ENCODE measurements around the gene ST3GAL3. TPM values are rescaled to one million over a fixed set of nuclear protein-coding genes. Genes with fewer than 3 reads are reported as not detected.

ST3GAL3 gene
- total RNA-seq, 1 donor = 10.8 TPM

DNA sequence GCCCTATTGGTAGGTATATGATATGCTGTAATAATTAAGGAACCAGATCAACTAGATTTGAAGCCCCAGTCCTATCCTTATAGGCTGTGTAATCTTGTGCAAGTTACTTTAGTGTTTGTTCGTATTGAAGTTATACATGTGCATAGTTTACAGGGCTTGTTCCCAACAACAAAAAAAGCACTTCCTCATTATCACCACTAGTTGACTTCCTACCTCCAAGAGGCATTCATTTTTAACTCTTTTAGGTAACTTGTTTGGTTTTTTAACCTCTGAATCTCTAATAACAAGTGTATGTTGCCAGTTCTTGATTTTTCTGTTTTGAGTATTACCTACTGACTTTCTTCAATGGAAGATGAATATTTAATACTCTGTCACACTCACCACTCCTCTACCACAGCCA, 71.9 kb downstream of the ST3GAL3 start:
- peaks cover 41% of the 10 kb centered on the region for H3K4me1 ChIP-seq (ENCODE audit: insufficient read depth, low read length)
- no peak overlapping the region for H3K4me3 ChIP-seq (ENCODE audit: low read length)
- no peaks in the 10 kb centered on the region for H3K27me3 ChIP-seq (ENCODE audit: insufficient read depth, low read length)
- H3K9me3 ChIP-seq (ENCODE audit: low read depth, low read length) = peaks cover 11% of the 10 kb centered on the region

DNA sequence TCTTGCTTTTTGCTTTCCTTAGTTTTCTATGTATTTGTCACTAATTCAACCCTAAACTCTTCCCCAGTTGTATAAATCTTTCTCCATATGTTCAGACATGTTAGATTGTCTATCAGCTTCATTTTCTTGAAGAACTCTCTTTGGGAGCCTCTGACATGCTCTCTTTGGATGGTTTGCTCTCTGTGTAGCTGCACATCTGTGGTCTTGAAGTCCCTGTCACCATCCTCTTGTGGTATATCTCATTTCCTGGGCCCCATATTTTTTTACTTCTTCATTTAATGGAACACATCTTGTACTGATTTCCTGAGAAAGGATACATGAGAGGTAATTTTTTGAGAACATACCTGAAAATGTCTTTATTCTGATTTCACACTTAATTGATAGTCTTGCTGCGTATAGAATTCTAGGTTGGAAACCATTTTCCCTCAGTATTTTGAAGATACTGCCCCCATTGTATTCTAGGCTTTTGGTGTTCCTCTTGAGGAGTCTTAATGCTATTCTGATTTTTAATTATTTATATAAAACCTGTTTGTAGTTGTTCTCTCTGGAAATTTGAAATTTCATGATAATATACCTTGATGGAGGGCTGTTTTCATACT, 72.6 kb downstream of the ST3GAL3 start:
- Histone ChIP-seq H3K4me3 (ENCODE audit: low read length) (no peak overlapping the region), H3K4me1 (ENCODE audit: insufficient read depth, low read length) (peaks cover 39% of the 10 kb centered on the region), H3K27me3 (ENCODE audit: insufficient read depth, low read length) (no peaks in the 10 kb centered on the region), H3K9me3 (ENCODE audit: low read depth, low read length) (peaks cover 11% of the 10 kb centered on the region)

DNA sequence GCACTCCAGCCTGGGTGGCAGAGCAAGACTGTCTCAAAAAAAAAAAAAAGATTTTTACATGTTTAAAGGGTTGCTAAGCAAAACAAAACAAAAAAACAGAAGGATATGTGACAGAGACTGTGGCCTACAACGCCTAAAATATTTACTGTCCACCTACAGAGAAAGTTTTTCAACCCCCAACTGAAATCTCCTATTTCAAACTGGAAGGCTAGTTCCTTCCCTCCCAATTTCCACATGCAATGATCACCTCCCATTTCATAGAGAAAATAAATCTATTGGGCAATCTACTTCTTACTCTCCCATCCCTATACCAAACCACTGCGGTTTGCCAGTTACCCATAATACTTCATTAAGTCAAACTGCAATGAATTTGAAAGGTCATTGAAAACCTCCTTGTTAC, 74.2 kb downstream of the ST3GAL3 start:
- Histone ChIP-seq H3K9me3 (ENCODE audit: low read depth, low read length) (peaks cover 11% of the 10 kb centered on the region), H3K4me1 (ENCODE audit: insufficient read depth, low read length) (peaks cover 33% of the 10 kb centered on the region), H3K27me3 (ENCODE audit: insufficient read depth, low read length) (no peaks in the 10 kb centered on the region), H3K4me3 (ENCODE audit: low read length) (no peak overlapping the region)

DNA sequence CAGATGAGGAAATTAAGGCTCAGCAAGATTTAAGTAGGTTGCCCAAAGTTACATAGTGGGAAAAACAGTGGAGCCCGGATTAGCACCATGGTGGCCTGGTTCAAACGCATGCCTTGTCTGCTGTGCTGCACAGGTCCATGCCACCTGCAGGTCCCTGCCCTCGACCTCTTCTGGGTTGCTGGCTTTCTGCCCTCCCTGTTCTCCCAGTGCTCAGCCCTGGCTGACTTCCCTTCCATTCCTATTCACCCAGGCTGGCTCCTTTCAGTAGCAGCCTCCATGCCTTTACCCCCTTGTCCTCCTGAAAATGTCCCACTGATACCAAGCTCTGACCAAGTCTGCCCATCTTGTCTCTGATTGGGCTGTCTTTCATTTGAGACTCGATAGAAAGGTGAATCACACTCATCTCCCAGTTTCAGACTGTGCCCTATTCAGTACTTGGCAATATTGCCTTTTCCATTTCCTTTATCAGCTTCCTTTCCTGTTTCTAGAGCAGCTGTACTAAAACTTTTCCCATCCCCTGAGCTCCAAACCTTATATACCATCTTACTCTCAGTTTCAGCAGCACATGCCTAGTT, 75.8 kb downstream of the ST3GAL3 start:
- H3K27me3 ChIP-seq (ENCODE audit: insufficient read depth, low read length) = no peaks in the 10 kb centered on the region
- peaks cover 11% of the 10 kb centered on the region for H3K9me3 ChIP-seq (ENCODE audit: low read depth, low read length)
- peaks cover 31% of the 10 kb centered on the region for H3K4me1 ChIP-seq (ENCODE audit: insufficient read depth, low read length)
- H3K4me3 ChIP-seq (ENCODE audit: low read length) = no peak overlapping the region

GRCh38 chr1:43783671-43784205, 76.4 kb downstream of the ST3GAL3 start:
- Histone ChIP-seq H3K4me3 (ENCODE audit: low read length) (no peak overlapping the region), H3K27me3 (ENCODE audit: insufficient read depth, low read length) (no peaks in the 10 kb centered on the region), H3K4me1 (ENCODE audit: insufficient read depth, low read length) (peaks cover 31% of the 10 kb centered on the region), H3K9me3 (ENCODE audit: low read depth, low read length) (peaks cover 11% of the 10 kb centered on the region)

DNA sequence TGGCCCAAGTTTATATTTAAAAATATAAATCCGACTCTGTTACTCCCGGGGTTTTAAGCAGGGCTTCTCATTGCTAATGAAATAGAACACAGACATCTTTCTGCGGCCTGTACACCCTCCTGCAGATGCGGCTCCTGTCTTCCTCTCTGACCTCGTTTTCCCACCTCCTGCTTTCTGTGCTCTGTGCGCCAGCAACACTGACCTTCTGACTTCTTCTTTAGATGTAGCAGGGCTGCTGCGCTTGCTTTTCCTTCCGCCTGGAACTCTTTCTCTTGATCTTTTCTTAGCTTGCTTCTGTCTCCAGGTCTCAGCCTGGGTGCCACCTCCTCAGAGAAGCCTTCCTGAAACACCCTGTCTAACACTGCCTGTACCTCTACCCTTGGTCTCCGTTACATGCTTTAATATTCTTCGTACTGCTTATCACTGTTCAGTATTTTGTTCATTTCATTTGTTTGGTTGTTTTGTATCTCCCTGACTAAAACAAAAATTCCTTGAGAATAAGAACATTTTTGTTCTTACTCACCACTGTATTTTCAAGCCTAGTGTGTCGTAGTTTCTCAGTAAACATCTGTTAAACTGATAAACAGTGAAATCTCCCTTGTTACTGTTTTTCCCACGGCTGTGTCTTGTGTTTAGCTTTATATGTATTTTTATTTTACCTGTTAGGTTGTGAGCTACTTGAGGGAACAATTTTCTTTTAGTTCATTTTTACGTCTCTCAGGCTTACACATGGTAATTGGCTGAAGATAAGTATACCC, 79.0 kb downstream of the ST3GAL3 start:
- no peaks in the 10 kb centered on the region for H3K9me3 ChIP-seq (ENCODE audit: low read depth, low read length)
- H3K27me3 ChIP-seq (ENCODE audit: insufficient read depth, low read length) = no peaks in the 10 kb centered on the region
- peaks cover 31% of the 10 kb centered on the region for H3K4me1 ChIP-seq (ENCODE audit: insufficient read depth, low read length)
- H3K4me3 ChIP-seq (ENCODE audit: low read length) = no peak overlapping the region

DNA sequence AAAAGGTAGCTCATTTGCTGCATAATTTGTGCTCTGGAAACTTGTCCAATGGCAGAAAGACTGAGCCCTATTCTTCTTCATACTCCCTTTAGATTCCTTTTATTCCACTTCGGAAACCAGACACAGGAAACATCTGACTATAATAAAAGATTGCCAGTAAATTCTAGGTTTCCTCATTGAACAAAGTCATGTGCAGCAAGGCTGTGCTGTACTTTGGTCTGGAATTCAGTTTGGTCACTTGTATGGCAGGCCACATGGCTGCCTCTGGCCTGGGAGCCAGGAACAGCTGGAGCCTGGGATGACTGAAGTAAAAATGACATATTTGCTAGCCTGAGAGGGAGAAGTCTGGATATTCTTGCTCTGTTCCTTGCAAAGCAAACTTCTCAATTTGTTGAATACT, 79.6 kb downstream of the ST3GAL3 start:
- H3K4me1 ChIP-seq (ENCODE audit: insufficient read depth, low read length) = peaks cover 25% of the 10 kb centered on the region
- no peaks in the 10 kb centered on the region for H3K27me3 ChIP-seq (ENCODE audit: insufficient read depth, low read length)
- H3K9me3 ChIP-seq (ENCODE audit: low read depth, low read length) = no peaks in the 10 kb centered on the region
- no peak overlapping the region for H3K4me3 ChIP-seq (ENCODE audit: low read length)

DNA sequence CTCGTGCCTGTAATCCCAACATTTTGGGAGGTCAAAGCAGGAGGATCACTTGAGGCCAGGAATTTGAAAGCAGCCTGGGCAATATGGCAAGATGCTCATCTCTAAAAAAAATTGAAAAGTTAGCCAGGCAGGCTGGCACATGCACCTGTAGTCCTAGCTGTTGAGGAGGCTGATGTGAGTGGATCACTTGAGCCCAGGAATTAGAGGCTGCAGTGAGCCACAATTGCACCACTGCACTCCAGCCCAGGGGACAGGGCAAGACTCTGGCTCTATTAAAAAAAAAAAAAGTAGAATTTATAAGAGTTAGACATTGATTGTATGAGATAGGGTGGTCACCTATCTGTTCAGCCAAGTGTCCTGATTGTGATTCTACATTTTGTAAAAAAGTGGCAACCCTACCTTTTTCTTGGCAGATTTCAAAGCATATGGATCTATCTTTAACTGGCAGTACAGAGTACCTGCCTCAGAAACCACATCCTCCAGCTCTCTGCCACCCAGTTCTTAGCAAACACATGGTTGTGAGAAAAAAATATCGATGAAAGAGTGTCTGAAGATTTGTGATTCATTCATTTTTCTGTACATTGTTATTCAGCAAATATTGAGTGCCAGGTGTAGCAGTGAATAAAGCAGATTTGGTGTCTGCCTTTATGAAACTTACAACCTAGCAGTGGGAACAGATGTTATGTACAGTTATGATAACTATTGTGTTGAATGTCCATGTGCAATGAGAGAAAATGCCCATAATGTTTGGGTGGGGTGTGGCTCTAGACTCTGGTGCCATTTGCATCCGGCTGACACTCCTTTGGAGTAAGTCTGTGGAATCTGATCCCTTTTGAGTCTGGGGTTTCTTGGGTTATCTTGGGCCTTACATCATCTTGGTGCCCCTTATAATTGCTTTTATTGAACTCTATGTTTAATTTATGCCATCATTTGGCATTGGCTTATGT, 82.5 kb downstream of the ST3GAL3 start:
- Histone ChIP-seq H3K27me3 (ENCODE audit: insufficient read depth, low read length) (no peaks in the 10 kb centered on the region), H3K9me3 (ENCODE audit: low read depth, low read length) (no peaks in the 10 kb centered on the region), H3K4me1 (ENCODE audit: insufficient read depth, low read length) (peaks cover 8% of the 10 kb centered on the region)

GRCh38 chr1:43791243-43791642, 83.9 kb downstream of the ST3GAL3 start:
- Histone ChIP-seq H3K27me3 (ENCODE audit: insufficient read depth, low read length) (no peaks in the 10 kb centered on the region), H3K4me1 (ENCODE audit: insufficient read depth, low read length) (peaks cover 12% of the 10 kb centered on the region), H3K4me3 (ENCODE audit: low read length) (no peak overlapping the region), H3K9me3 (ENCODE audit: low read depth, low read length) (no peaks in the 10 kb centered on the region)

More for the DNA sequence above, 82.5 kb downstream of the ST3GAL3 start:
- no peak overlapping the region for H3K4me3 ChIP-seq (ENCODE audit: low read length)

DNA sequence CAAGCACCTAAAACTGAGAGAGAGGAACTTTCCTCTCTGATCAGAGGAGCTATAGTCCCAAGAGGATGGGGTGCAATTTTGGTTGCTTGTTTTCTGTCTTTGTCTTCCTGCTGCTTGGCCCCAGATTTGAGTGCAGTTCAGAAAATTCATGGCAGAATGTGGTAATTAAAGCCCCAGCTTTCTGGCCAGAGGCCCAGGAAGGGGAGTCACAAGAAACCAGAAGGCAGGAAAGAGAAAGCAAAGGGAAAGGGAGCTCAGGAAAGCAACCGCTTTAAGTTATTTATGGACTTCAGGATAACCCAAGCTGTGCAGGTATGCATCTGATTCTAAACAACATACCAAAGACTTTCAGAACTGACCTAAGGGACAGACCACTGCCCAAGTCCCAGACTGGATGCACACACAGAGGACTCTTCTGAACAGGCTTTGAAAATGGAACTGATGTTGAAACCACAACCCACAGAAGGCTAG, 88.8 kb downstream of the ST3GAL3 start:
- H3K4me3 ChIP-seq (ENCODE audit: low read length) = no peak overlapping the region
- H3K27me3 ChIP-seq (ENCODE audit: insufficient read depth, low read length) = no peaks in the 10 kb centered on the region
- H3K4me1 ChIP-seq (ENCODE audit: insufficient read depth, low read length) = peaks cover 24% of the 10 kb centered on the region
- no peaks in the 10 kb centered on the region for H3K9me3 ChIP-seq (ENCODE audit: low read depth, low read length)

- no peaks in the 10 kb centered on the region for H3K27me3 ChIP-seq (ENCODE audit: insufficient read depth, low read length)
- H3K9me3 ChIP-seq (ENCODE audit: low read depth, low read length) = no peaks in the 10 kb centered on the region
- H3K4me3 ChIP-seq (ENCODE audit: low read length) = no peak overlapping the region
- H3K4me1 ChIP-seq (ENCODE audit: insufficient read depth, low read length) = peaks cover 24% of the 10 kb centered on the region
Observed at GRCh38 chr1:43797891-43798290, 90.6 kb downstream of the ST3GAL3 start.

GRCh38 chr1:43799656-43800635, 92.6 kb downstream of the ST3GAL3 start:
- H3K9me3 ChIP-seq (ENCODE audit: low read depth, low read length) = no peaks in the 10 kb centered on the region
- no peak overlapping the region for H3K4me3 ChIP-seq (ENCODE audit: low read length)
- no peaks in the 10 kb centered on the region for H3K27me3 ChIP-seq (ENCODE audit: insufficient read depth, low read length)
- H3K4me1 ChIP-seq (ENCODE audit: insufficient read depth, low read length) = peaks cover 24% of the 10 kb centered on the region

- peaks cover 24% of the 10 kb centered on the region for H3K4me1 ChIP-seq (ENCODE audit: insufficient read depth, low read length)
- no peaks in the 10 kb centered on the region for H3K27me3 ChIP-seq (ENCODE audit: insufficient read depth, low read length)
- no peak overlapping the region for H3K4me3 ChIP-seq (ENCODE audit: low read length)
- H3K9me3 ChIP-seq (ENCODE audit: low read depth, low read length) = no peaks in the 10 kb centered on the region
Observed at GRCh38 chr1:43800771-43801170, 93.4 kb downstream of the ST3GAL3 start.

GRCh38 chr1:43801203-43801602, 93.9 kb downstream of the ST3GAL3 start:
- Histone ChIP-seq H3K4me1 (ENCODE audit: insufficient read depth, low read length) (peaks cover 20% of the 10 kb centered on the region), H3K27me3 (ENCODE audit: insufficient read depth, low read length) (no peaks in the 10 kb centered on the region), H3K4me3 (ENCODE audit: low read length) (no peak overlapping the region), H3K9me3 (ENCODE audit: low read depth, low read length) (no peaks in the 10 kb centered on the region)

Measured in mononuclear cell (primary cell).